ENCODE data around the gene TBX10. TPM values are rescaled to one million over a fixed set of nuclear protein-coding genes. Genes with fewer than 3 reads are reported as not detected.

The TBX10 gene
- total and polyA plus RNA-seq, 2 of the 8 experiments (the other 6 are each of a cell fraction or from before 2014, with no cell fraction given) = 0.09 TPM; not detected in 1

DNA sequence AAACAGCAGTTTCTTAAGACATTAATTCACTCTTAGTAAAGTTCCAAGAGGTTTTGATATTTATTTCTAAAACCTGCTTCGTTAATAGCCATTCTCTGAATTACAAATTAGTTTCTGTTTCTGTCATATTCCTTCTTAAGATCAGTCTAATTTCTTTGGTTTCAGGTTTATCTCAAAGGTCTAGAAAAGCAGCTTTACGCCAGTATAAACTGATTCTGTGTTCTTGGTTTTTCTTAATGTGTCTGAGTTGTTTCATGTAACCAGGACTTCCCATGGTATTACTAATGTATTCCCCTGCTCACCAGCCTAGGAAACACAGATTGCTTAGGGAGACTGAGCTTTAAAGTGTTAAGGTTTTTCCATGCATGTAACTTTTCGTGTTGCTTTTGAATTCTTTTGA, 17.7 kb upstream of the TBX10 start:
- CTCF ChIA-PET (ENCODE audit: partially characterized antibody) = interaction anchor here (0.6 to 1.6 kb wide), 5 partner anchors 9 to 21 kb away, joined by 3 to 7 read pairs (median 3); partner anchors contain the start of gene TBX10
- FAIRE-seq (no peak), DNase-seq (ENCODE audit: low read depth in 1 of 2, low spot score in 2 of 2) (no peak)
- H3K27me3 ChIP-seq (replicated peaks in 1 of 4; ENCODE audit: control insufficient read depth in 3 of 4, extremely low read depth in 1 of 4, insufficient read depth in 3 of 4, low read length in 3 of 4) = no peaks in the 10 kb centered on the region
- no peak overlapping the region for H4K8ac ChIP-seq (ENCODE audit: extremely low read depth, insufficient read depth, low read length)
- no peak overlapping the region for H2AFZ ChIP-seq (ENCODE audit: low read length)
- H4K5ac ChIP-seq (ENCODE audit: insufficient read length, low read depth, low read length) = no peak overlapping the region
- no peak overlapping the region for H3K23ac ChIP-seq (ENCODE audit: insufficient read length)
- H3K14ac ChIP-seq (ENCODE audit: insufficient read length) = no peak overlapping the region
- WGBS, 2 experiments (ENCODE audit: extremely low coverage in 1 of 2, insufficient coverage in 1 of 2, insufficient read length in 1 of 2, insufficient replicate concordance in 2 of 2, low coverage in 1 of 2, low lambda C conversion rate in 2 of 2, missing lambda C conversion rate in 1 of 2) = 59% methylated on average over 3 of the region's 3 CpGs; no CpG with 5 or more reads in 1 of the 2 experiments
- no peak overlapping the region for H3K56ac ChIP-seq (replicated peaks; ENCODE audit: insufficient read length, low read depth, low read length)
- no peak overlapping the region for H2BK120ac ChIP-seq (replicated peaks; ENCODE audit: low read depth, low read length)
- POLR2A ChIA-PET (ENCODE audit: partially characterized antibody) = no interaction called here
- H3K79me1 ChIP-seq (ENCODE audit: low read depth, low read length) = no peaks in the 10 kb centered on the region
- H2BK15ac ChIP-seq (ENCODE audit: low read length) = no peak overlapping the region
- no peak overlapping the region for H3K18ac ChIP-seq (ENCODE audit: extremely low read depth, low read length)
- no peaks in the 10 kb centered on the region for H3K4me1 ChIP-seq (replicated peaks in 1 of 4; ENCODE audit: control insufficient read depth in 3 of 4, insufficient read depth in 4 of 4, low read length in 3 of 4)
- no peak overlapping the region for H2AK5ac ChIP-seq (ENCODE audit: low read depth, low read length)
- no peak overlapping the region for H2BK20ac ChIP-seq (ENCODE audit: low read length)
- no peak overlapping the region for H2BK12ac ChIP-seq (ENCODE audit: low read depth, low read length)
- no peaks in the 10 kb centered on the region for H3K23me2 ChIP-seq (ENCODE audit: low read depth, low read length)
- H3K36me3 ChIP-seq (ENCODE audit: control insufficient read depth in 2 of 4, insufficient read depth in 4 of 4, low read length in 3 of 4) = no peaks in the 10 kb centered on the region
- no peak overlapping the region for H3K4me2 ChIP-seq (ENCODE audit: insufficient read depth in 1 of 2, low read depth in 2 of 2, low read length in 2 of 2)
- H4K20me1 ChIP-seq (replicated peaks in 1 of 2; ENCODE audit: control insufficient read depth in 1 of 2, insufficient read depth in 2 of 2, low read length in 2 of 2) = no peaks in the 10 kb centered on the region
- no peak overlapping the region for H3K4ac ChIP-seq (replicated peaks; ENCODE audit: insufficient read length, low read depth, low read length)
- H4K91ac ChIP-seq (replicated peaks; ENCODE audit: insufficient read length, low read length) = no peak overlapping the region
- no peak overlapping the region for H2BK5ac ChIP-seq (ENCODE audit: low read depth, low read length)
- H3K79me2 ChIP-seq (ENCODE audit: control insufficient read depth in 1 of 2, insufficient read depth in 2 of 2, low read length in 2 of 2) = no peaks in the 10 kb centered on the region
- H3K9ac ChIP-seq (replicated peaks in 1 of 4; ENCODE audit: extremely low read depth in 1 of 4, low read depth in 3 of 4, low read length in 3 of 4) = no peak overlapping the region
- peaks cover 22 to 25% of the 10 kb centered on the region in 2 experiments for H3K9me3 ChIP-seq (ENCODE audit: insufficient read depth in 2 of 2, low read depth in 1 of 2, low read length in 1 of 2)
- H3K4me3 ChIP-seq (ENCODE audit: extremely low read depth in 1 of 4, insufficient read depth in 2 of 4, low read depth in 3 of 4, low read length in 4 of 4) = no peak overlapping the region
- H3K27ac ChIP-seq (ENCODE audit: low read depth, low read length) = no peak overlapping the region
- TF ChIP-seq BRCA1 (IDR thresholded peaks at IDR 0.05; ENCODE audit: low read depth, low read length) = no peak
- no peak for TF ChIP-seq ZNF274 (IDR thresholded peaks at IDR 0.05; ENCODE audit: borderline replicate concordance, extremely low read depth, low read length)
- TF ChIP-seq EGR1 (IDR thresholded peaks at IDR 0.05; ENCODE audit: borderline replicate concordance, low read depth, low read length) = no peak
- no peak for TF ChIP-seq SP2 (IDR thresholded peaks at IDR 0.05; ENCODE audit: low read length)
- TF ChIP-seq, protein P1, sequence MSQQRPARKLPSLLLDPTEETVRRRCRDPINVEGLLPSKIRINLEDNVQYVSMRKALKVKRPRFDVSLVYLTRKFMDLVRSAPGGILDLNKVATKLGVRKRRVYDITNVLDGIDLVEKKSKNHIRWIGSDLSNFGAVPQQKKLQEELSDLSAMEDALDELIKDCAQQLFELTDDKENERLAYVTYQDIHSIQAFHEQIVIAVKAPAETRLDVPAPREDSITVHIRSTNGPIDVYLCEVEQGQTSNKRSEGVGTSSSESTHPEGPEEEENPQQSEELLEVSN (IDR thresholded peaks at IDR 0.05) = no peak
- TF ChIP-seq KDM1A (IDR thresholded peaks at IDR 0.05; ENCODE audit: borderline replicate concordance, low read length) = no peak
